PC-3 (cell line): Measurements from ENCODE around the gene ZMYND10.

Experiments used
- EZH2 ChIP-seq: fragments of 300-600 bp; sonication (generic); IDR thresholded peaks from one replicate; pipeline ENCODE4 v1.6.1; 2017; ENCODE audit warnings: antibody characterized with exemption, mild to moderate bottlenecking, low read length; ENCODE audit not compliant: unreplicated experiment
- EZH2phosphoT487 ChIP-seq: fragments of 300-600 bp; sonication (generic); IDR thresholded peaks from 2 replicates; pipeline ENCODE4 v1.6.1; 2018; ENCODE audit warnings: mild to moderate bottlenecking, antibody characterized with exemption, low read length, borderline replicate concordance
- TF ChIP-seq, protein P1 (sequence below): fragments of 300-600 bp; sonication (generic); conservative IDR thresholded peaks from 2 replicates; pipeline ENCODE4 v1.5.1; 2017; ENCODE audit warnings: antibody characterized with exemption, low read depth, mild to moderate bottlenecking, low read length

DNA sequence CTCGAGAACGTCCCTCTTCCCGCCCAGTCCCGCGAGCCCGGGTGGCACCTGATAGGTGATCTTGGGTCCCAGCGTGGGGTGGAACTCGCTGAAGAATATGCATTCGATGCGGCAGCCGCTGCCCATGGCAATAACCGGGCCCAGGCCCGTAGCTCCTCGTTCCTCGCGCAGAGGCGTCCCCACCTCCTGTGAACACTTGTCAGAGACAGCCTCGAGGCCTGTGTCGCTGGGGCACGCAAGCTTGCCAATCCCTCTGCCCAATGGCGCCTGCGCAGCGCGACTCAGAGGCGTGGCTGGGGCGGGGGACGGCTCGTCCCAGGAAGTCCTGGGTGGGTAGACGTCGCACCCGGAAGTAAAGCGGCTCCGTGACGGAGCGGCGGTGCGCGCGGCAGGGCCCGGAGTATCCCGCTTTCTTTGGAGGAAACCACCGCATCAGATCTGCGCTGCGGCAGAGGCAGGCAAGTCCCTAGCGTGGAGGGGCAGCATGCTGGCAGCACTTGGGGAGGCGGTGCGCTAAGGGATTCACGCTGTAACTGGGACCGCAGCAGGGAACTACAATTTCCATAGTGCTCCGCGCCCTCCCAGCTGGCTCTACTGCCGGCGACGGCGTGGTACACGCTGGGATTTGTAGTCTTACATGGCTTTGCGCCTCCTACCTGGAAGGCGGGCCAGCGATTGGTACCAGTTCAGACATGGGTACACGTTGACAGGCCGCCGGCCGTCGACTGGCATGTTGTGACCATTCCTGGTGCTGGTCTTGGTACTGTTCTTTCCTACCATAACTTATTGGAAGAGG is 5.2 kb upstream of the ZMYND10 start, which contains the start of the genes CYB561D2 and NPRL2:
- TF ChIP-seq EZH2phosphoT487: no peak
- TF ChIP-seq EZH2: no peak
- TF ChIP-seq, protein P1, sequence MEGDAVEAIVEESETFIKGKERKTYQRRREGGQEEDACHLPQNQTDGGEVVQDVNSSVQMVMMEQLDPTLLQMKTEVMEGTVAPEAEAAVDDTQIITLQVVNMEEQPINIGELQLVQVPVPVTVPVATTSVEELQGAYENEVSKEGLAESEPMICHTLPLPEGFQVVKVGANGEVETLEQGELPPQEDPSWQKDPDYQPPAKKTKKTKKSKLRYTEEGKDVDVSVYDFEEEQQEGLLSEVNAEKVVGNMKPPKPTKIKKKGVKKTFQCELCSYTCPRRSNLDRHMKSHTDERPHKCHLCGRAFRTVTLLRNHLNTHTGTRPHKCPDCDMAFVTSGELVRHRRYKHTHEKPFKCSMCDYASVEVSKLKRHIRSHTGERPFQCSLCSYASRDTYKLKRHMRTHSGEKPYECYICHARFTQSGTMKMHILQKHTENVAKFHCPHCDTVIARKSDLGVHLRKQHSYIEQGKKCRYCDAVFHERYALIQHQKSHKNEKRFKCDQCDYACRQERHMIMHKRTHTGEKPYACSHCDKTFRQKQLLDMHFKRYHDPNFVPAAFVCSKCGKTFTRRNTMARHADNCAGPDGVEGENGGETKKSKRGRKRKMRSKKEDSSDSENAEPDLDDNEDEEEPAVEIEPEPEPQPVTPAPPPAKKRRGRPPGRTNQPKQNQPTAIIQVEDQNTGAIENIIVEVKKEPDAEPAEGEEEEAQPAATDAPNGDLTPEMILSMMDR: no peak
